Fibroblast of pulmonary artery (primary cell): ENCODE measurements around the gene PRSS21.

Experiments
- DNase-seq: peaks from one replicate; pipeline ENCODE4 v3.0.0-alpha.2; 2010; ENCODE audit warnings: low read depth
- H3K4me3 ChIP-seq: replicated peaks from 2 replicates; pipeline ENCODE4 v1.5.1; 2011; ENCODE audit warnings: low read depth, mild to moderate bottlenecking, control low read depth, low read length, moderate library complexity
- TF ChIP-seq, protein P1 (sequence below): IDR thresholded peaks from 2 replicates; pipeline ENCODE4 v1.5.1; 2011; ENCODE audit warnings: mild to moderate bottlenecking, control low read depth, low read length, inconsistent platforms; ENCODE audit errors: missing control alignments

Gene PRSS21

DNA sequence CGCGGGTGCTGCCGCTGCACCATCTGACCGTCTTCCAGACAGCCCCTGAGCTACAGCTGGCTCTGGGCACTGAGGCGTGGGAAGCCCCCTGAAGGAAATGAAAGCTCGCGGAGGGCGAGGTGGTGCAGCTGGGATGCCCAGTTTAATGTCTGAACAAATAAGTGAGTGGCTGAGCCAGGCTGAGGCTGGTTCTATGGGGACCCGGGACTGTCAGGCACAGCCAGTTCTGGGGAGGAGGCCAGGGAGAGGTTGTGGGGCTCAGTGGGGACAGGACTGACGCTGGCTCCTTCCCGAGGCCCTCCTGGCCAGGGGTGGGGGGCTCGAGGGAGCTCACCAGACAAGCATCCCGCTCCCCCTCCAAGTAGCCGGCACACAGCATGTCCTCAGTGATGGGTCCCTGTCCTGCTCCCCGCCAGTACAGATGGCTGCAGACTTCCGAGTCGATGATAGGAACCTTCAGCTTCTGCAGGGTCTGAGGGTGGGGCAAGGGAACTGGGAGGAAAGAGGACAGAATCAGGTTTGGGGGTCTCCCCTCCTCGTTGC is 36.6 kb downstream of the PRSS21 start:
- no peak overlapping the region for H3K4me3 ChIP-seq
- TF ChIP-seq, protein P1, sequence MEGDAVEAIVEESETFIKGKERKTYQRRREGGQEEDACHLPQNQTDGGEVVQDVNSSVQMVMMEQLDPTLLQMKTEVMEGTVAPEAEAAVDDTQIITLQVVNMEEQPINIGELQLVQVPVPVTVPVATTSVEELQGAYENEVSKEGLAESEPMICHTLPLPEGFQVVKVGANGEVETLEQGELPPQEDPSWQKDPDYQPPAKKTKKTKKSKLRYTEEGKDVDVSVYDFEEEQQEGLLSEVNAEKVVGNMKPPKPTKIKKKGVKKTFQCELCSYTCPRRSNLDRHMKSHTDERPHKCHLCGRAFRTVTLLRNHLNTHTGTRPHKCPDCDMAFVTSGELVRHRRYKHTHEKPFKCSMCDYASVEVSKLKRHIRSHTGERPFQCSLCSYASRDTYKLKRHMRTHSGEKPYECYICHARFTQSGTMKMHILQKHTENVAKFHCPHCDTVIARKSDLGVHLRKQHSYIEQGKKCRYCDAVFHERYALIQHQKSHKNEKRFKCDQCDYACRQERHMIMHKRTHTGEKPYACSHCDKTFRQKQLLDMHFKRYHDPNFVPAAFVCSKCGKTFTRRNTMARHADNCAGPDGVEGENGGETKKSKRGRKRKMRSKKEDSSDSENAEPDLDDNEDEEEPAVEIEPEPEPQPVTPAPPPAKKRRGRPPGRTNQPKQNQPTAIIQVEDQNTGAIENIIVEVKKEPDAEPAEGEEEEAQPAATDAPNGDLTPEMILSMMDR, result no peak
- no peak for DNase-seq

- TF ChIP-seq, protein P1, result peak; percentile 54
- H3K4me3 ChIP-seq, result no peak overlapping the region
- no peak for DNase-seq
Observed at GRCh38 chr16:2854700-2855309, 37.8 kb downstream of the PRSS21 start.

DNA sequence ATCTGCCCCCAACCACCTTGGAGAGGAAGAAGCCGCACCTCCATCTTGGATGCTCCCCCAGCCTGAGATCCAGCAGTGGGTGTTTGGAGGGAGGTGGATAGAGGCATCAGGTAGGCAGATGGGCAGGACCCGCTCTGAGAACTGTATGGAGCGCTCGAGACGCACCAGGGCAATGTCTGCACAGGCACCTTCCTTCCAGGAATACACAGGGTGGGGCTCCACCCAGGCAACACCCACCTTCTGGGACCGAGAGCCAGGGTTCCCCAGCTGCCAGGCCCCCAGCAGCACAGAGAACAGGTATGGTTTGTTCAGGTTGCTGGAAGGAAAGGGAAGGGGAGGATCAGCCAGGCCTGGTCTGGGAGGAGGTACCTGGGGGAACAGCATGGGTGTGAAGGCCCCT is 38.5 kb downstream of the PRSS21 start:
- TF ChIP-seq, protein P1, result no peak
- no peak for DNase-seq
- no peak overlapping the region for H3K4me3 ChIP-seq

- no peak overlapping the region for H3K4me3 ChIP-seq
- TF ChIP-seq, protein P1, result no peak
- DNase-seq, result no peak
Observed at GRCh38 chr16:2856061-2856670, 39.1 kb downstream of the PRSS21 start.

DNA sequence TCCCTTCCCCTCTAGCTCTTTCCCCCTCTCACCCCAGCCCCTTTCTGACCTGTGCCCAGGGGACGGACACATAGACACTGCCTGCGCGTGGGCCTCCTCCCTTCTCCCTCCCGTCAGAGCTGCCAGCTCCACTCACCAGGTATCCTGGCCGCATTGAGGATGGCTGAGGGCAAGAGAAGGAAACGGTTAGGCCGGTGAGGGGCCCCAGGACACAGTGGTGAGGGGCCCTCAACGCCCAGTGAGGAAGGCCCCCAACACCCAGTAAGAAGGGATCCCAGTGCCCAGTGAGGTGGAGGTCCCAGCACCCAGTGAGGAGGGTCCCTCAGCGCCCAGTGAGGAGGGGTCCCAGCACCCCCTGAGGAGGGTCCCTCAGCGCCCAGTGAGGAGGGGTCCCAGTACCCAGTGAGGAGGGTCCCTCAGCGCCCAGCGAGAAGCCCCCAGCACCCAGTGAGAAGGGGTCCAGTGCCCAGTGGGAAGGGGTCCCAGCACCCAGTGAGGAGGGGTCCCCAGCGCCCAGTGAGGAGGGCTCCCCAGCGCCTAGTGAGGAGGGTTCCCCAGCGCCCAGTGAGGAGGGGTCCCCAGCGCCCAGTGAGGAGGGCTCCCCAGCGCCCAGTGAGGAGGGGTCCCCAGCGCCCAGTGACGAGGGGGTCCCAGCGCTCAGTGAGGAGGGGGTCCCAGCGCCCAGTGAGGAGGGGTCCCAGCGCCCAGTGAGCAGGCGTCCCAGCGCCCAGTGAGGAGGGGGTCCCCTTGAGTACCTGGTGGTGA is 39.8 kb downstream of the PRSS21 start:
- no peak overlapping the region for H3K4me3 ChIP-seq

DNA sequence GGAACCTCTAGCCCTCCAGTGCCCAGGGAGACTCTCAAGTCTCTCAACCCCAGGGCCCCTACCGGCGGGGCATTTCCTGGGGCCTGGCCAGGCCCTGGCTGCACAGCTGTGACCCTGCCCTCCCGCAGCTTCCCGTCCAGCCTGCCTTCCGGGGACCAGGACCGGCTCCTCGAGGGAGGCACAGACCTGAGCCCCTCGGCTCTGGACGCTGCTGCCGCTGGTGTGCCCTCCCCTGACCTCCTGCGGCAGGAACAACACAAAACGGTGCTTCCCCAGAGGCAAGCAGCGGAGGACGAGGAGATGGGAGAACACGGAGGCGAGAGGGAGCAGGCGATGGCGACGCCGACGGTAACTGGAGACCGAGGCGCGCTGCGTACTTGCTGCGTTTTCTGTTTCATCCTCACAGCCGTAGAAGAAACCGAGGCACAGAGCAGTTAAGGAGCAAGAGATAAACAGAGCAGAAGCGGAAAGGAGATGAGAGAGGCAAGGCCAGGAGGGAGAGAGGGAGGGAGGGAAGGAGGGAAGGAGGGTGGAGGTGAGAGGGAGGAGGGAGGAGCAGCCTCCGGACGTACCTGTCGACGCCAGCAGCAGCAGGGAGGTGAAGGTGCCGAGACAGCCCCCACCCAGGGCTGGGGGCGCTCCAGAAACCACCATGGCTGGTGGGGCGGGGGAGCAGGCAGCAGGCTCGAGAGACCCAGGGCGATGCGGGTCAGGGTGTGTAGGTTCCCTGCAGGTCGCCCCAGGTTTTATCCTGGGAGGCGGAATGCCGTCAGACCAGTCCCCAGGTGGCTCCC is 40.6 kb downstream of the PRSS21 start, which contains the start of gene PRSS22:
PRSS22 (minus strand) TSS at position 720 of the 794 bp plus-strand sequence; CDS start at position 654, 66 bp downstream.
- H3K4me3 ChIP-seq, result no peak within 1 kb of the TSS
- TF ChIP-seq, protein P1, result no peak
- no peak for DNase-seq

More for the DNA sequence above, 39.8 kb downstream of the PRSS21 start:
- TF ChIP-seq, protein P1, result no peak
- DNase-seq, result no peak
